GM18502 (cell line): ENCODE measurements around the gene IGLL5.
A peak's percentile ranks its signal among the peaks of the same experiment; 100 is the strongest.

Experiments used
- ATAC-seq: cut with Tn5 transposase; IDR thresholded peaks from one replicate; pipeline ENCODE4 v1.9.1; 2021; ENCODE audit warnings: mild to moderate bottlenecking; ENCODE audit not compliant: unreplicated experiment, poor library complexity

The IGLL5 gene

DNA sequence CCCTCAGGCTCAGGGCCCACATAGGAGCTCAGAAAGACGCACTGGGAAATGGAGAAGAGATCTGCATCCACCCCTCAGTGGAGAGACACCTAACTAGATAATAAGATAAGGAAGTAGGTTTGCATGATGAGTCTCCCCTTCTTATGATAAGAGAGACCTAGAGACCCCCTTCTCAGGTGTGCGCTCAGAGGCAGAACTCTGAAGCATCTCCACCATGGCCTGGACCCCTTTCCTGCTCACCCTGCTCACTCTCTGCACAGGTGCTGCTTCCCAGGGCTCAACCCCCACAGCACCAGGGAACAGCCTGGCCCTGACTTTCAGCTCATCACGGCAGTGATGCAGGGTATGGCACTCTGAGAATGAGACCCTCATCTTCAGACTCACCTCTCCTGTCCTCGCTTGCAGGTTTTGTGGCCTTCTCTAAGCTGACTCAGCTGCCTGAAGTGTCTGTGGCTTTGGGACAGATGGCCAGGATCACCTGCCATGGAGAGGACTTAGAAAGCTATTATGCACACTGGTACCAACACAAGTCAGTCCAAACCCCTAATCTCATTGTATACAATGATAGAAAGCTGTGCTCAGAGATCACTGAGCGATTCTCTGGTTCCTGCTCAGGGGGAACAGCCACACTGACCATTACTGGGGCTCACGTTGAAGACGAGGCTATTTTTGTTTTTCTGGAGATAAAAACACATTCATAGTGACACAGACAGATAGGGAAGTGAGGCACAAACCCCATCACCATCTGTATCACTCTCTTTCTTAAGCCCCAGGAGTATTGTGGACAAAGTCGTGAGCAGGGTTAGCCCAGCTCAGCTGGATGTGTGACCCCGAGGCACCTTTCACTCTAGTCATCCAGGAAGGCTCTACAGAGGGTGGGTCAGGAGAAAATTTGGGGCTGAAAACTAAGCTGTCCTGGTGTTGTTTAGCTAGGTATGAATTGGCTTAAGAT is 29.7 kb upstream of the IGLL5 start:
- no peak for ATAC-seq

DNA sequence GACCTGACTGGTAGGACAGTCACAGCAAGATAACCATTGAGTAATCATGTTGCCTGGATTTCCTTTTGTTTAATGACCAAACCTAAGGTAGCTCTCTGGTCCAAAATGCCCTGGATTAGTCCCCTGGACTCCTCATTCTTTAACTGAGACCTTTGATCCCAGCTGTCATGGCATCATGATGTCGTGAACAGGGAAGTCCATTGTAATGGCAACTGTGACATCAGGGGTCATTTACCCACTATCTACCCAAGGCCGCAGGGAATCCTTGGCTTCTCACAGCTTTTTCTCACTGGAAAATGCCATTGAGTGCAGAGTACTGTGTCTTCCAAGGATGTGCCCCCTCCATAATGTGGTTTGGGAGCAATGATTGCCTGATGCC is 29.1 kb upstream of the IGLL5 start:
- ATAC-seq = no peak

DNA sequence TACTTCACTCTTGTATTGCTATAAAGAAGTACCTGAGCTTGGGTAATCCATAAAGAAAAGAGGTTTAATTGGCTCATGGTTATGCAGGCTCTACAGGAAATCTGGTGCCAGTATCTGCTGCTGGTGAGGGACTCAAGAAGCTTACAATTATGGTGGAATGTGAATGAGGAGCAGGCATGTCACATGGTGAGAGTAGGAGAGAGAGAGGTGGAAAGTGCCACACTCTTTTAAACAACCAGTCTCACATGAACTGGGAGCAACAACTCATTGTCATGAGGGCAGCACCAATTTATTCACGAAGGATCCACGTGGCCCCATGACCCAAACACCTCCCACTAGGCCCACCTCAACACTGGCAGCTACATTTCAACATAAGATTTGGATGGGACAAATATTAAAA is 24.6 kb upstream of the IGLL5 start:
- no peak for ATAC-seq

DNA sequence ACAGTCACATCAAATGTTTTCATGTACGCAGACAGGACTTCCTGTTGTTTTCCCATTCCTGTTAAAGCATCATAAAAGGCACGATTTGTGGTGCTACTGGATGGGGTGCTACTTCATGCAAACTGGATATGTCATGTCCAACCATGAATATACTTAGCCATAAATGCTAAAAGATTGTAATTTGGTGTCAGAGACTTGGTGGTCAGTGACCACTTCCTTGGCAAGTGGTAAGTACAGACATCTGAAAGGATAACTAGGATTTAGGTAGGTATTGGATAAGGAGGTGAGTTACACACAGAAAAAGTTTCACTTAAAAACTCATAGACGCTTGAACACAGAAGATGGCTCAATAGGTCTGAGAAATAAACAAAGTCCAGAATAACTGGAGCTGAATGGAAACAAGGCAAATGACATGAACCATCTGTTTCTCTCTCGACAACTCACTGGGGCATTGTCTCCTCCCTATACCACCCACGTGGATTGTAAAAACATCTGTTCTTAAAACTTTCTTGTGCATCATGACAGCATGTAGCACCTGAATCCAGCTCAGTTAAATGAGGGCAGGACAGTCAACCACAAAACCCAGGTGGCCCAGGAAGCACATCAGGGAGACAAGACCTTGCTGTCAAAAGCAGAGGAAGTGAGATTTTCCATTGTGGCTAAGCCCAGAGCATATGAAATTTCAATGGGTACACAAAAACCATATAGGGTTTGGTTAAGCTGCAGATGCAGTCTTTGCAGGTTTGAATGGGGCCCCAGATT is 22.1 kb upstream of the IGLL5 start:
- peak; percentile 47 for ATAC-seq

DNA sequence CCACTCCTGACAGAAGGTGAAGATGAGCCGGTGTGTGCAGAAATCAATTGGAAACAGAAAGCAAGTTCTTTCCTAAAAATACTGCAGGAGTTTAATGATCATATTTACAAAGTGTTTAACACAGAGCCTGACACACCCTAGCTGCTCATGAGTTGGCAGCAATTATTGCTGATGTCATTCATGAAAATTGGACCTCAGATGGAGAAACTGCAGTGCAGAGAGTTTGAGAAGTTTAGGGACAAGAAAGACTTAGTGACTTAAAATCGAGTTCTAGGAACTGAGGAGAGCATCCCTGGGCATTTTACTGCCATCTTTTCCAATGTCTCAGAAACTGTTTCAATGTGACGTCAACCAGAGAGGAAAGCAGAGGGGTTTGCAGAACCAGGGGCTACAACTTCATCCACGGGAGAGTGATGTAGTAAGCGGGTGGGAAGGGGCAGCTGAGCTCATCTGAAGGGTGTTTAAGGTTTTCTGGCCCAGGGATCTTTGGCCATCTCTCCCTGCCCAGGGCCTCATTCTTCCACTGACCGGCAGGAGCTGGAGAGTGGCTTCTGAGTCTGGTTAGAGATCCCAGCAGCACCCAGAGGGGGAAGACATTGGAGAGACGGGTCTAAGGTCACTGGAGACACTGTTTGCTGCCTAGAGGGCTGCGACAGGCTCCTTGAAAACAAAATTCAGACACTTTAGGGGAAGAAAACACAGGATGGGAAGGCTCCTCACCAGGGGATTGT is 21.1 kb upstream of the IGLL5 start:
- ATAC-seq = no peak

DNA sequence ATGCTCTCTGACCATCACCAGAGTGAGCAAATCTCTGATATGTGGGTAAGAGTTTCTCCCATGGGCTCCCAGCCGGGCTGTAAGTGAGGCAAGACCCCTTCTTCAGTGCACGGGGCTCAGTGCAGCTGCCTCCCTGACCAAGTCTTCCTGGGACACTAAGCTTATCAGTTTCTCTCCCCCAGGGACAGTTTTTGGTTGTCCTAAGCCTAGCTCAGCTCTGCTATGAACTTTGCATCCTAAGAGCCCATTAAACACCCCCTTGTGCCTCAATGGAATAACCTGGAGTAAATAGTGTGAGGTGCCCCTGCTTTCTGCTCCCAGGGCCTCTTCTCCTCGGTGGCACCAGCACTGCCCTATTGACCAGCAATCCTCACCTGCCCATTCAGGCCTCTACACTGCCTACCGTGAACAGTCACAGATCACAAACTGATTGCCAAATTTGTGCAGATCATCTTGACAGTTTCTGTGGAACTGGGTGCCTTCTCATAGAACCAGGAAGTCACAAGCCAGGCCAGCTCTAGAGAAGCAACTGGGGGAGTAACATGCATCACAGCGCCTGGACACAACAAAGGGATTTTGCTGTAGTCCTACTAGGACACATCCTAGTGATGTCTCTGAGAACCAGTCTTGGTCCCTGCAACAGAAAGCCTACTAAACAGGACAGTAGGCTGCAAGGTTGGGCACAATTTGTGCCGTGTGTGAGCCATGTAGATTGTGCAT is 19.5 kb upstream of the IGLL5 start:
- no peak for ATAC-seq

DNA sequence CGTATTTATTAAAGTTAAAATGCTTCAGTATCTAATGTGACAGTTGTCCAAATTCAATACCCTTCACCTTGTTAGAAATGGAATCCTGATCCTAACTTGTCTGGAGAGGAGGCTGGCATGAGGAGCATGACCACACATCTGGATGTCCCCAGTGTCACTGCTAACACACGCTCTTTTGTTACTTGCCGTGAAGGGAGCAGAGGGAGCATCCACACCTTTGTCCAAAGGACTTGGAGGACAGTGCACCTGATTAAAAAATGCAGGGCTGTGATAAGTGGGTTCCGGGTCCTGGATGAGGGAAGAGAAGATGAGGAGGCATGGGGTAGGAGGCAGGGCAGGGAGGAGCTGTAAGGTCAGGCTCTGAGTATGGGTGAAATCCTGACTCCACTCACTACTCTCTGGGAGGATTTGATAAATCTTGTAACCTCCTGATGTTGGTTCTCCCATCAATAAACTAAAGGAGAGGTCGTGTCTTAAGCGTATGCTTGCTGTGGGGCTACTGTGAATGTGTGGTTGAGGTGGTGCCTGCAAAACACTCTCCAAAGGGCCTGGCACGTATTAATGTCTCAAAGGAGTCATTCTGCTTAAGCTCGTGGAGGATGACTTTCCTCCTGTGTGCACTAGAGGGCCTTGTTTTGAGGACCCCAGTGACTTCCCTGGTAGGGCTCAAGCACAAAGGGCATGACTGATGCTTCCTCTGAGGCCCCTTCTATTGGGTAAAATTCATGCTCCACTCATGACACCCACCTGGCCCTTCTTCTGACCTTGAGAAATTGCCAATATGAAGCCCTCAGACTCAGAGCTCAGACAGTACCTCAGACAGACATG is 16.8 kb upstream of the IGLL5 start:
- ATAC-seq = no peak

DNA sequence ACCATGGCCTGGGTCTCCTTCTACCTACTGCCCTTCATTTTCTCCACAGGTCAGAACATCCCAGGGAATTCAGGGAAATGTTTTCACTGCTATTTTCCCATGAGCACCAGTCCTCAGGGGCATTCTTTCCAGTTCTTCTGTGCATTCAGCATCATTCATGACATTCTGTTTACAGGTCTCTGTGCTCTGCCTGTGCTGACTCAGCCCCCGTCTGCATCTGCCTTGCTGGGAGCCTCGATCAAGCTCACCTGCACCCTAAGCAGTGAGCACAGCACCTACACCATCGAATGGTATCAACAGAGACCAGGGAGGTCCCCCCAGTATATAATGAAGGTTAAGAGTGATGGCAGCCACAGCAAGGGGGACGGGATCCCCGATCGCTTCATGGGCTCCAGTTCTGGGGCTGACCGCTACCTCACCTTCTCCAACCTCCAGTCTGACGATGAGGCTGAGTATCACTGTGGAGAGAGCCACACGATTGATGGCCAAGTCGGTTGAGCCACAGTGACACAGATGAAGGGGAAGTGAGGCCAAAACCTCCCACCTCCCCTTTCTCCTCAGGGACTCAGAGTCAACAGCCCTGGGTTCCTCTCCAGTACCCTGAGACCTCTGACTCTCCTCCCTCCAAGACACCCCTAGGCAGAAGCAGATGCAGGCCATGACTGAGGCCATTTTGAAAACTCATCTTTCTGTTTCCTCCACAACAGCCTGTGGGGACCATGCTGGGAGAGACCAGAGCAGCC is 15.9 kb upstream of the IGLL5 start:
- ATAC-seq = no peak

DNA sequence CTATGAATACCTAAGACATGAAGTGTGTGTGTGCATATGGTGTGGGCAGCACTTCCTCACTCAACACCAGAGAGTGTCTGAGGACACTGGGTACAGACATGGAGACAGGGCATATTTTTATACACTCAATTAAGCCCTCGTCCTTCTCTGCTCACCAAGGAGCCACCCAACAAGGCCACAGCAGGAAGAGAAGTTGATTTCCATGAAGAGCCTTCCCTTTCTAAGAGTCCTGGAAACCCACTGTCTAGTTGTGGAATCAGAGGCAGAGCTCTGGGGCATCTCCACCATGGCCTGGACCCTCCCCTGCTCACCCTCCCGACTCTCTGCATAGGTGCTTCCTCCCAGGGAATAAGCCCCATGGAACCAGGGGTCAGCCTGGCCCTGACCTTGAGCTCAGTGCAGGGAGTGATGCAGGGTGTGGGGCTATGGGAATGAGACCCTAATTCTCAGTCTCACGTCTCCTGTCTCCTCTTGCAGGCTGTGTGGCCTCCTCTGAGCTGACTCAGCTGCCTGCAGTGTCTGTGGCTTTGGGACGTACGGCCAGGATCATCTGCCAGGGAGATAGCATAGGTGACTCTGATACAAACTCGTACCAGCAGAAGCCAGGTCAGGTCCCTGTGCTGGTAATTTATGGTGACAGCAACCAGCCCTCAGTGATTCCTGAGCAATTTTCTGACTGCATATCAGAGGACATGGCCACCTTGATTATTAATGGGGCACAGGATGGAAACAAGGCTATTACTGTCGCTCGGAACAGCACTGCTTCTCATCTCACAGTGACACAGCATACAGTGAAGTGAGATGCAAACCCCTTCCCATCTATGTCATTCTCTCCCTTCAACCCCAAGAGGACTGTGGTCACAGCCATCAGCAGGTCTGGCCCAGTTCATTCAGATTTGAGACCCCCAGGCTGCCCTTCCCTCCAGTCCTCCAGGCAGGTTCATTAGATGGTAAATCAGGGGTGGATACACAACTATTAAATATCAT is 14.6 kb upstream of the IGLL5 start:
- no peak for ATAC-seq

DNA sequence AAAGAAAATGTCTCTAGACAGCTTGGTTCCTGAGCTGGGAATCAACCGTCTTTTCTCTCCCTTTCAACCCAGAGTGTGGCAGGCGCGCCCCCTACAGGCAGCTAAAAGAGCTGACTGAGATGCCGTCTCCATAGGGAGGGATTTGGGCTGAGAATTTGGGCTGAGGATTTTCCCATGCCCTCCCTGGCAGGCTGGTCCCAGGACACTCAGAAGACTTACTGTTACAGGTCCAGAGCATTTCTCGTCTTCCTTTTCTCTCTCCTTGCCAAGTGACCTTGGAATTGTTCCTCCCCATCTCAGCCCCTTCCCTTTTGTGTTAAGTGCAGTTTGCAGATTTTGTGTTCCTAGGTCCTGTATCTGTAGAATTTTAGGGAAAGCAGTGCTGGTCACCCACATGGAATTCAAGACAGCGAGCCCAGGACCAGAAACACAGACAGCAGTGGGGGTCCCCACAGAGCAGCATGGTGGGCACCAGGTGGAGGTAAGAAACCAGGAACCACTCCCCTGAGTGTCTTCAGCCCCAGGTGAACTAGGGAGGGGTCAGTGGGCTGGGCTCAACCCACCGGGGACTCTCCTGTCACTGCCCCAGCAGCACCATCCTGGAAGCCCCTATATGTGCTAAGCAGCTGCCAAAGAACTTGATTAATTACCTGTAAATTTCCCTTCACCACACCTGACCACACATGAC is 9.9 kb upstream of the IGLL5 start:
- no peak for ATAC-seq

DNA sequence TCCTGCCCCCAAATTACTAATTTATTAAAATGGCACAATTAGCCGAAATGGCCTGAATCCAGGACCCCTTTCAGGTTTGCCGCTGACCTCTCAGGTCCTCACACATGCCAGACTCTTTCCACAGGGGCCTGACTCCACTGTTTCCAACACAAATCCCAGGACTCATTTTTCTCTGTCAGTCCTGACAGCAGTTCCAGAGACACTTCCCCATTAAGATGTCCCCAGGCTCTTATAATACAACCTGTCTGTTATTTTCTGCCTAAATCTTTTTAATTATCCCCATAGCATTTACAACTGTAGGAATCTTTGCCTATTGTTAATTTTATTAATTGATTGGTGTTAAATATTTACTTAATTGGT is 9.4 kb upstream of the IGLL5 start:
- ATAC-seq = no peak

DNA sequence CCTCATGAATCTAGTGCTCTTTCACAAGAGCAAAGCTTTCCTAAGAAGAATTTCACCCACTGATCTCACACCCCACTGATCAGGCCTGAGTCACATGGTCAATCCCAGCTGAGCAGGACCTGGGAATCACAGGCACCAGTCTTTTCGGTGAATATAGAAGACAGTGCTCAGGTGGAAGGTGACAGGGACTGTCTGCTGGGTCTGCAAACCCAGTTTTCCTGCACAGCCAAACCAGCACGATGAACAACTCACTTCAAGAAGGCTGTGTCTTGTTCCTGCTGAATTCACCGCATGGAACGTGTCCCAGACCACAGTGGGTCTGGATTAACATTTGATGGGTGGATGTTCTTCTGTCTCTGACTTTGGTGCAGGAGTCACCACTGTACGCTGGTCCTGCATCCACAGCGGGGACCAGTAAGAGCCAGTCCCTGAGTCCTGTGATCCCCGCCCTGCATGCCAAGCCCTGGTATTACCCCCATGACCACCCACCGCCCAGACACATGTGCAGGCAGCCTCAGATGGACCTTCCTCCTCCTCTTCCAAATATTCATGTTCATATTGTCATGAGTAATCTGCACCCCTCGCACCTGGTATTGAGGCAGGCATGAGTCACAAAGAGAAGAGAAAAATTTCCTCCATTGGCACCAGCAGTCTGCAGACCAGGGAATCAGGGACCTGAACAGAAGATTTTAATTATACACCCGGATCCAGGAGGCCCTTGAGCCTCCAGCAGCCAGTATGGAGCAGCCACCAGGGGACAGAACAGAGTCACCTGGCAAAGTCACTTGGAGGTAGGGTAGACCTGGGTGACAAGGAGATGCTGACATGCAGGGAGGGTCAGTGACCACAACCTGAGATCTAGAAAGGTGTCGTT is 8.6 kb upstream of the IGLL5 start:
- no peak for ATAC-seq

DNA sequence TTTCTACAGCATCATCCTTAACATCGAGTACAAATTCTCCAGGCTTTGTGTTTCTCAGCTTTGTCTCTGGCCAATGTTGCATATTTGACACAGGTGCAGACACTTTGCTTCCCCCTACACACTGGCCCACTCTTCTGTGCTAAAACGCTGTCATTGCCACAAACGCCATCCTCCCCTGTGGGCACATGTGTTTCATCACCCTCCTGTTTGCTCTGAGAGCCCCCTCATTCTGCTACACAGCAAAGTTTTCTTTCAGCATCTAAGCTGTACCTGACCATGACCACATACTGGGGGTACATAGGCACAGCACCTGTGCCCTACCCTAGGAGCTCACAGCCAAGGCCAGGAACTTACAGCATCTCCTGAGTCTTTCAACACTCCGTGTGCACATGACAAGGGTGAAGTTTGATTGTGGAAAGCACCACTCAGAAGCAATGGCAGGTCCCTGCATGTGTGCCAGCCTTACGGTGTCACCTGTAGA is 7.9 kb upstream of the IGLL5 start:
- no peak for ATAC-seq

DNA sequence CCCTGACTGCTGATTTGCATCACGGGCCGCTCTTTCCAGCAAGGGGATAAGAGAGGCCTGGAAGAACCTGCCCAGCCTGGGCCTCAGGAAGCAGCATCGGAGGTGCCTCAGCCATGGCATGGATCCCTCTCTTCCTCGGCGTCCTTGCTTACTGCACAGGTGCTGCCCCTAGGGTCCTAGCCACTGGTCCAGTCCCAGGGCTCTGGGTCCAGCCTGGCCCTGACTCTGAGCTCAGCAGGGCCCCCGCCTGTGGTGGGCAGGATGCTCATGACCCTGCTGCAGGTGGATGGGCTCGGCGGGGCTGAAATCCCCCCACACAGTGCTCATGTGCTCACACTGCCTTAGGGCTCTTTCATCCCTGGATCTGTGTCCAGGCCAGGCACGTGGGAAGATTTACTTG is 7.0 kb upstream of the IGLL5 start:
- ATAC-seq = no peak

DNA sequence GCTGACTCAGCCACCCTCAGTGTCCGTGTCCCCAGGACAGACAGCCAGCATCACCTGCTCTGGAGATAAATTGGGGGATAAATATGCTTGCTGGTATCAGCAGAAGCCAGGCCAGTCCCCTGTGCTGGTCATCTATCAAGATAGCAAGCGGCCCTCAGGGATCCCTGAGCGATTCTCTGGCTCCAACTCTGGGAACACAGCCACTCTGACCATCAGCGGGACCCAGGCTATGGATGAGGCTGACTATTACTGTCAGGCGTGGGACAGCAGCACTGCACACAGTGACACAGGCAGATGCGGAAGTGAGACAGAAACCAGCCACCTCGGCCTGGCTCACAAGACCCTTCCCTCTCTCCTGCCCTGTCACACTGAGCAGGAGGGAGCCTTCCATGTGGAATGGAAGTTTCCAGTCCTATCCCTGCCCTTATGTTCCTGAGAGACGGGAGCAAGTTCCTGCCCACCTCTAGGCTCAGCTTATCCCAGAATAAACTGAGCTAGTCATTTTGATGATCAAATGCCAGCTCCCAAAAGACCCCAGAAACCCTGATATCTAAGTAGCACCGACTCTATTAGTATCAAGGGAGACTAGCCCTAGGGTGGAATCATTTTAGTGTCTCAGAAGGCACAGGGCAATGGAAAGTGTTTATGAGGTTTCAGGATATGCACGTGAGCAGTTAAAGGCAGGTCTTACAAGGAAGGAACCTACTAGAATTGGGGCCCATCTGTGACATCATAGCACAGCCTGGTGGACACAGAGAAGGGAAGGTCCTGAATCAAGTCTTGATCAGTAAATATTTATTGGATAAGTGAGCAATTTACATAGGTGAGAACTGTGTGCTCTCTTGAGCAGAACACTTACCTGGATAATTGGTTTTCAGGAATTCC is 6.3 kb upstream of the IGLL5 start:
- ATAC-seq = no peak
